Kidney (tissue), 14 donors: ENCODE results near the gene HOXD8. TPM values are rescaled to one million over a fixed set of nuclear protein-coding genes. Genes with fewer than 3 reads are reported as not detected.

Experiments used
- DNase-seq, 5 donors: peaks; one replicate each; pipeline ENCODE4 v3.0.0-alpha.2; 2013 to 2020
- FAIRE-seq: peaks from 2 replicates; lab custom pipeline; 2012; peaks lifted over from hg19 to GRCh38; lab: Jason Lieb, UNC
- H3K27ac ChIP-seq, 2 donors: one replicate each; pipeline ENCODE4 v1.7.0; 2013; ENCODE audit warnings: low read depth in 2 of 2, low read length in 2 of 2, inconsistent platforms in 1 of 2
- H3K27me3 ChIP-seq: one replicate; pipeline ENCODE4 v1.7.1; 2013; ENCODE audit warnings: low read length, inconsistent platforms; ENCODE audit not compliant: control insufficient read depth, insufficient read depth
- H3K36me3 ChIP-seq, 3 donors: one replicate each; pipeline versions ENCODE4 v1.7.0 to v1.7.1; 2013; ENCODE audit warnings: low read length in 3 of 3, control low read depth in 1 of 3, inconsistent platforms in 1 of 3; ENCODE audit not compliant: insufficient read depth in 3 of 3, control insufficient read depth in 2 of 3
- H3K4me1 ChIP-seq, 3 donors: one replicate each; pipeline versions ENCODE4 v1.7.0 to v1.7.1; 2013; ENCODE audit warnings: low read length in 3 of 3, inconsistent platforms in 1 of 3, low read depth in 1 of 3; ENCODE audit not compliant: control insufficient read depth in 2 of 3, insufficient read depth in 2 of 3
- H3K4me3 ChIP-seq, 3 donors: one replicate each; pipeline versions ENCODE4 v1.7.0 to v1.8.1; 2013; ENCODE audit warnings: low read length in 3 of 3, control low read depth in 1 of 3, inconsistent platforms in 1 of 3
- H3K9ac ChIP-seq, 3 donors: one replicate each; pipeline versions ENCODE4 v1.7.0 to v1.7.1; 2013; ENCODE audit warnings: low read length in 3 of 3, control low read depth in 1 of 3, inconsistent platforms in 1 of 3
- H3K9me3 ChIP-seq, 3 donors: one replicate each; pipeline versions ENCODE4 v1.7.0 to v1.7.1; 2013; ENCODE audit warnings: low read length in 3 of 3, control low read depth in 1 of 3, inconsistent platforms in 1 of 3; ENCODE audit not compliant: control insufficient read depth in 2 of 3, insufficient read depth in 1 of 3
- CTCF ChIP-seq: IDR thresholded peaks from 3 replicates; pipeline ENCODE4 v1.5.1; 2012; ENCODE audit warnings: mild to moderate bottlenecking, moderate library complexity, borderline replicate concordance; ENCODE audit not compliant: insufficient read depth; ENCODE audit errors: extremely low read depth
- intact Hi-C: fragments of 100-400 bp; cut with DNase I; formaldehyde crosslinking; loops from one replicate; pipeline ENCODE4 v1.11.1; 2022
- polyA plus RNA-seq: library from polyadenylated mRNA; stranded (reverse); fragments of 350-450 nt; fragmentation: Illumina TruSeq; extraction: RNeasy Lipid Tissue Mini Kit (QIAGEN cat#74804); gene quantifications from one replicate; pipeline ENCODE4 v1.2.3, GENCODE V29; 2014; ENCODE audit warnings: low read depth, low replicate concordance; ENCODE audit not compliant: insufficient read depth
- total RNA-seq: library from RNA; stranded (reverse); fragmentation: NEBNext Ultra II Directional; extraction: Animal tissue kit (Norgen Biotek cat#: 25700); gene quantifications from one replicate; pipeline ENCODE4 v1.2.1, GENCODE V29; 2021
- donor health status: control.
- donor health status: control.
- donor health status: control.
- donor health status: control.
- donor health status: control.
- donor health status: DM: yes; HTN: yes; CAD: no.
- donor health status: Normal renal cell carcinoma (clear cell type).

The HOXD8 gene
- total and polyA plus RNA-seq, 2 donors from 2014 or later: 76.5 to 122 TPM

GRCh38 chr2:176158186-176158591, 28.7 kb downstream of the HOXD8 start:
- peak overlapping the region; percentile 44 to 67 (median 45) for H3K4me3 ChIP-seq
- H3K27ac ChIP-seq: peak overlapping the region; percentile 77 to 92
- DNase-seq (peak in 3 of 5 donors; percentile 80 to 85 (median 82)), FAIRE-seq (no peak)
- H3K36me3 ChIP-seq: peaks cover 2 to 10% (median 6%) of the 10 kb centered on the region in 3 donors
- no peaks in the 10 kb centered on the region for H3K27me3 ChIP-seq
- H3K9ac ChIP-seq: peak overlapping the region; percentile 10 to 77 (median 33)
- peaks cover 0 to 12% (median 4%) of the 10 kb centered on the region in 3 donors for H3K4me1 ChIP-seq
- intact Hi-C loops: no loop called here
- H3K9me3 ChIP-seq: no peaks in the 10 kb centered on the region
- no peak for TF ChIP-seq CTCF

- Histone ChIP-seq H3K9me3 (no peaks in the 10 kb centered on the region), H3K36me3 (peaks cover 2 to 8% (median 6%) of the 10 kb centered on the region in 3 donors), H3K9ac (peak overlapping the region in 2 of 3 donors; percentile 54 to 67), H3K27me3 (no peaks in the 10 kb centered on the region), H3K4me1 (peaks cover 0 to 8% (median 4%) of the 10 kb centered on the region in 3 donors), H3K4me3 (peak overlapping the region in 2 of 3 donors; percentile 38 to 67), H3K27ac (peak overlapping the region; percentile 90 to 95)
- no peak for TF ChIP-seq CTCF
- DNase-seq (peak in 4 of 5 donors; percentile 87 to 94 (median 92)), FAIRE-seq (no peak)
- intact Hi-C loops: no loop called here
These were observed 29.6 kb downstream of the HOXD8 start for GRCh38 chr2:176158855-176159662.

- Histone ChIP-seq H3K4me3 (peak overlapping the region in 2 of 3 donors; percentile 38 to 65), H3K4me1 (peaks cover 0 to 5% (median 2%) of the 10 kb centered on the region in 3 donors), H3K27me3 (no peaks in the 10 kb centered on the region), H3K9ac (peak overlapping the region in 2 of 3 donors; percentile 54 to 67), H3K9me3 (no peaks in the 10 kb centered on the region), H3K36me3 (peaks cover 0 to 3% (median 1%) of the 10 kb centered on the region in 3 donors), H3K27ac (peak overlapping the region; percentile 90 to 95)
- peak in 3 of 5 donors; percentile 30 to 71 (median 35) for DNase-seq
- FAIRE-seq: no peak
- no peak for TF ChIP-seq CTCF
- intact Hi-C loops: no loop called here
These were observed 30.3 kb downstream of the HOXD8 start for GRCh38 chr2:176159663-176160250.
